Mucosa of descending colon (tissue), 3 donors: ENCODE measurements around the gene ENGASE. TPM values are rescaled to one million over a fixed set of nuclear protein-coding genes. Genes with fewer than 3 reads are reported as not detected.

Experiments used
- ATAC-seq: fragments of 200-7000 bp; cut with Tn5 transposase; one replicate; pipeline ENCODE4 v1.9.1; 2020; ENCODE audit warnings: mild to moderate bottlenecking, moderate library complexity
- DNase-seq, 3 donors: peaks; one replicate each; pipeline ENCODE4 v3.0.0-alpha.2; 2020
- H3K36me3 ChIP-seq: fragments of 200-600 bp; one replicate; pipeline ENCODE4 v1.8.0; 2021; ENCODE audit warnings: low read depth, mild to moderate bottlenecking
- H3K4me1 ChIP-seq: fragments of 200-600 bp; one replicate; pipeline ENCODE4 v1.8.0; 2021; ENCODE audit warnings: low read depth, mild to moderate bottlenecking
- H3K4me3 ChIP-seq: fragments of 200-600 bp; one replicate; pipeline ENCODE4 v1.8.0; 2021; ENCODE audit warnings: mild to moderate bottlenecking
- H3K9me3 ChIP-seq: fragments of 200-600 bp; one replicate; pipeline ENCODE4 v1.8.0; 2021; ENCODE audit warnings: mild to moderate bottlenecking
- CTCF ChIP-seq: fragments of 200-600 bp; IDR thresholded peaks from one replicate; pipeline ENCODE4 v1.8.0; 2022; ENCODE audit warnings: antibody characterized with exemption, mild to moderate bottlenecking
- intact Hi-C, 2 donors: fragments of 100-400 bp; cut with DNase I in 1 of 2; cut with micrococcal nuclease in 1 of 2; formaldehyde crosslinking; loops; one replicate each; pipeline versions ENCODE4 v1.11.0 to v1.11.1; 2022; cut with DNase I, micrococcal nuclease
- total RNA-seq, 3 donors: library from RNA; stranded (reverse); fragmentation: NEBNext Ultra II Directional in 2 of 3; extraction: Animal tissue kit (Norgen Biotek cat#: 25700) in 2 of 3; gene quantifications; one replicate each; pipeline versions ENCODE4 v1.2.1 to v1.2.4, GENCODE V29; 2021 to 2023
- donor health status: DM: no; HTN: no; CAD: no; lungs with moderate emphysema.
- donor health status: DM: no; HTN: no; CAD: no.
- donor health status: DM: no; HTN: yes; CAD: no.

Gene ENGASE
- total RNA-seq, 3 donors from 2014 or later = 89.6 to 160 (median 97.4) TPM

GRCh38 chr17:79052131-79052530, 22.5 kb upstream of the ENGASE start:
- intact Hi-C loops = no loop called here
- ATAC-seq (no peak), DNase-seq (no peak)
- Histone ChIP-seq H3K36me3 (no peaks in the 10 kb centered on the region), H3K9me3 (peaks cover 4% of the 10 kb centered on the region), H3K4me3 (no peak overlapping the region), H3K4me1 (no peaks in the 10 kb centered on the region)
- no peak for TF ChIP-seq CTCF

- ATAC-seq (no peak), DNase-seq (no peak)
- Histone ChIP-seq H3K4me1 (no peaks in the 10 kb centered on the region), H3K9me3 (peaks cover 4% of the 10 kb centered on the region), H3K36me3 (no peaks in the 10 kb centered on the region), H3K4me3 (no peak overlapping the region)
- intact Hi-C loops = no loop called here
- TF ChIP-seq CTCF = no peak
These were observed 21.2 kb upstream of the ENGASE start for GRCh38 chr17:79053251-79053925.

- peaks cover 4% of the 10 kb centered on the region for H3K9me3 ChIP-seq
- no peak overlapping the region for H3K4me3 ChIP-seq
- DNase-seq (no peak), ATAC-seq (no peak)
- TF ChIP-seq CTCF = no peak
- no peaks in the 10 kb centered on the region for H3K4me1 ChIP-seq
- intact Hi-C loops = no loop called here
- no peaks in the 10 kb centered on the region for H3K36me3 ChIP-seq
These were observed 20.2 kb upstream of the ENGASE start for GRCh38 chr17:79054200-79054960.

GRCh38 chr17:79055197-79055596, 19.4 kb upstream of the ENGASE start:
- TF ChIP-seq CTCF = no peak
- intact Hi-C loops = no loop called here
- Histone ChIP-seq H3K4me3 (no peak overlapping the region), H3K36me3 (no peaks in the 10 kb centered on the region), H3K9me3 (peaks cover 4% of the 10 kb centered on the region), H3K4me1 (no peaks in the 10 kb centered on the region)
- DNase-seq = no peak
- ATAC-seq = no peak

- Histone ChIP-seq H3K9me3 (peaks cover 4% of the 10 kb centered on the region), H3K36me3 (no peaks in the 10 kb centered on the region), H3K4me3 (no peak overlapping the region), H3K4me1 (no peaks in the 10 kb centered on the region)
- intact Hi-C loops = no loop called here
- ATAC-seq = no peak
- TF ChIP-seq CTCF = no peak
- DNase-seq = no peak
These were observed 16.8 kb upstream of the ENGASE start for GRCh38 chr17:79057737-79058385.
